ENCODE results near the gene ITGA6. TPM values are rescaled to one million over a fixed set of nuclear protein-coding genes. Genes with fewer than 3 reads are reported as not detected.

The ITGA6 gene
- polyA plus RNA-seq, 2 of the 4 experiments (the other 2 are of a cell fraction): 25.7 to 27.7 TPM

- no peak overlapping the region for H3K27ac ChIP-seq
- ChIA-PET CTCF (interaction anchor here (1.4 to 33.8 kb wide), 2 partner anchors 9 to 36 kb away, joined by 4 to 654 read pairs; no protein-coding TSS in a partner anchor), POLR2A (no interaction called here)
Observed at GRCh38 chr2:172423160-172423559, 4.2 kb upstream of the ITGA6 start.

GRCh38 chr2:172425336-172425735 is 2.0 kb upstream of the ITGA6 start:
- DNase-seq (ENCODE audit: low read depth in 1 of 2, low spot score in 1 of 2) (peak in 1 of 2 experiments; percentile 18), FAIRE-seq (no peak), ATAC-seq (no peak)
- H3K4me3 ChIP-seq: no peak overlapping the region
- no peak overlapping the region for H3K4me2 ChIP-seq
- no peak overlapping the region for H3K27ac ChIP-seq
- ChIA-PET POLR2A (no interaction called here), CTCF (interaction anchor here (1.5 to 33.8 kb wide), 5 partner anchors 10 to 253 kb away, joined by 4 to 654 read pairs (median 45); no protein-coding TSS in a partner anchor)
- H3K9me3 ChIP-seq: no peaks in the 10 kb centered on the region
- peaks cover 21% of the 10 kb centered on the region for H3K4me1 ChIP-seq
- peak in 1 of 2 experiments; percentile 19; a peak in 1 of 5 replicates for TF ChIP-seq RAD21 (conservative IDR thresholded peaks at IDR 0.05 in 1 of 2, IDR thresholded peaks at IDR 0.05 in 1 of 2)
- no peak for TF ChIP-seq FOXS1 (CRISPR knock-in tag; IDR thresholded peaks at IDR 0.05)
- no peak for TF ChIP-seq CBX2 (IDR thresholded peaks at IDR 0.05; ENCODE audit: borderline replicate concordance, low read depth)

More at GRCh38 chr2:172423160-172423559, 4.2 kb upstream of the ITGA6 start:
- H3K9me3 ChIP-seq: no peaks in the 10 kb centered on the region
- WGBS (ENCODE audit: missing lambda C conversion rate): 85% methylated on average over 6 of the region's 6 CpGs
- ATAC-seq (no peak), FAIRE-seq (no peak), DNase-seq (ENCODE audit: low read depth in 1 of 2, low spot score in 1 of 2) (no peak)
- no peak overlapping the region for H3K4me3 ChIP-seq
- H3K4me2 ChIP-seq: no peak overlapping the region
- peaks cover 5% of the 10 kb centered on the region; the same call in 1 of the 3 replicates for H3K4me1 ChIP-seq
- no peak for TF ChIP-seq HOXB5 (CRISPR knock-in tag; IDR thresholded peaks at IDR 0.05)
- no peak for TF ChIP-seq ATOH8 (CRISPR knock-in tag; IDR thresholded peaks at IDR 0.05; ENCODE audit: low read depth)
- TF ChIP-seq CEBPB (IDR thresholded peaks at IDR 0.05): no peak
- no peak for TF ChIP-seq SREBF2 (IDR thresholded peaks at IDR 0.05)
- no peak for TF ChIP-seq NR3C1 (IDR thresholded peaks at IDR 0.05)

- POLR2A ChIA-PET: interaction anchor here (0.7 to 4.3 kb wide), 5 partner anchors 9 to 246 kb away, joined by 3 to 59 read pairs (median 6); no protein-coding TSS in a partner anchor
- H3K4me3 ChIP-seq: peak overlapping the region; percentile 82
- WGBS (ENCODE audit: missing lambda C conversion rate): 77% methylated on average over 17 of the region's 17 CpGs
- peaks cover 28% of the 10 kb centered on the region for H3K4me1 ChIP-seq
- CTCF ChIA-PET: interaction anchor here (0.7 to 33.8 kb wide), 12 partner anchors 10 to 255 kb away, joined by 3 to 654 read pairs (median 4); no protein-coding TSS in a partner anchor
- DNase-seq (ENCODE audit: low read depth in 1 of 2, low spot score in 1 of 2) (no peak), FAIRE-seq (no peak), ATAC-seq (peak in 1 of 2 experiments; percentile 5; a peak in 2 of 6 replicates)
- peak overlapping the region; percentile 98 for H3K4me2 ChIP-seq
- no peaks in the 10 kb centered on the region for H3K9me3 ChIP-seq
- H3K27ac ChIP-seq: peak overlapping the region; percentile 80 to 95
- no peak for TF ChIP-seq BHLHE40 (IDR thresholded peaks at IDR 0.05; ENCODE audit: low read depth, low read length)
- no peak for TF ChIP-seq EHMT2 (IDR thresholded peaks at IDR 0.05; ENCODE audit: low read depth)
- TF ChIP-seq PHF8 (IDR thresholded peaks at IDR 0.05; ENCODE audit: borderline replicate concordance, low read depth): no peak
- TF ChIP-seq RARB (CRISPR knock-in tag; IDR thresholded peaks at IDR 0.05): no peak
- TF ChIP-seq MAX (IDR thresholded peaks at IDR 0.05): no peak
- no peak for TF ChIP-seq ELK1 (IDR thresholded peaks at IDR 0.05; ENCODE audit: low read depth, low read length)
- TF ChIP-seq SREBF2 (IDR thresholded peaks at IDR 0.05): no peak
- TF ChIP-seq E2F6 (IDR thresholded peaks at IDR 0.05; ENCODE audit: borderline replicate concordance, low read depth): no peak
- no peak for TF ChIP-seq RFX5 (IDR thresholded peaks at IDR 0.05)
- no peak for TF ChIP-seq POLR2AphosphoS2 (conservative IDR thresholded peaks at IDR 0.05; ENCODE audit: low read length)
- no peak for TF ChIP-seq EP300 (IDR thresholded peaks at IDR 0.05)
- no peak for TF ChIP-seq ZNF302 (CRISPR knock-in tag; IDR thresholded peaks at IDR 0.05)
- no peak for TF ChIP-seq HES2 (IDR thresholded peaks at IDR 0.05)
- TF ChIP-seq USF2 (IDR thresholded peaks at IDR 0.05): no peak
- no peak for TF ChIP-seq RNF2 (IDR thresholded peaks at IDR 0.05; ENCODE audit: borderline replicate concordance, low read depth)
- no peak for TF ChIP-seq ATOH8 (CRISPR knock-in tag; IDR thresholded peaks at IDR 0.05; ENCODE audit: low read depth)
Observed at GRCh38 chr2:172426635-172427255, 641 bp upstream of the ITGA6 start.

Data from A549 (cell line).